ENCODE measurements around the gene GK. TPM values are rescaled to one million over a fixed set of nuclear protein-coding genes. Genes with fewer than 3 reads are reported as not detected.

Gene GK
- total RNA-seq, 6 experiments from 2014 or later = 23.6 to 121 (median 73.2) TPM

- no peak for ATAC-seq
- no peaks in the 10 kb centered on the region for H3K4me1 ChIP-seq
- no peak overlapping the region for H3K27ac ChIP-seq
- DNase-seq = no peak
- no peaks in the 10 kb centered on the region for H3K36me3 ChIP-seq
- no peaks in the 10 kb centered on the region for H3K27me3 ChIP-seq
- H3K9me3 ChIP-seq = no peaks in the 10 kb centered on the region
- no peak for TF ChIP-seq CTCF (IDR thresholded peaks at IDR 0.05)
- TF ChIP-seq POLR2A (IDR thresholded peaks at IDR 0.05) = no peak
- no peak overlapping the region for H3K4me3 ChIP-seq
- WGBS (ENCODE audit: insufficient coverage, low coverage, low lambda C conversion rate, missing lambda C conversion rate) = 27% methylated on average over 2 of the region's 2 CpGs
- intact Hi-C loops (cut with DNase I) = no loop called here
Observed at GRCh38 chrX:30702736-30703135, 49.5 kb downstream of the GK start.

GRCh38 chrX:30706216-30706775 lies 53.1 kb downstream of the GK start:
- Histone ChIP-seq H3K4me1 (no peaks in the 10 kb centered on the region), H3K27ac (no peak overlapping the region)
- WGBS (ENCODE audit: insufficient coverage, low coverage, low lambda C conversion rate, missing lambda C conversion rate) = 52% methylated on average over 2 of the region's 3 CpGs

GRCh38 chrX:30712214-30712613 lies 59.0 kb downstream of the GK start:
- 56% methylated on average over 1 of the region's 1 CpG for whole genome bisulfite sequencing (ENCODE audit: insufficient coverage, low coverage, low lambda C conversion rate, missing lambda C conversion rate)

More at GRCh38 chrX:30706216-30706775, 53.1 kb downstream of the GK start:
- Histone ChIP-seq H3K9me3 (no peaks in the 10 kb centered on the region), H3K27me3 (no peaks in the 10 kb centered on the region), H3K4me3 (no peak overlapping the region), H3K36me3 (peaks cover 0 to 8% (median 0%) of the 10 kb centered on the region in 4 donors)
- intact Hi-C loops (cut with DNase I) = no loop called here
- no peak for DNase-seq
- no peak for TF ChIP-seq CTCF (IDR thresholded peaks at IDR 0.05)
- ATAC-seq = peak; percentile 10 to 61 (median 40)

GRCh38 chrX:30713061-30713525 lies 59.9 kb downstream of the GK start:
- ATAC-seq (peak; percentile 69 to 82 (median 73)), DNase-seq (peak in 1 of 3 donors; percentile 45)
- intact Hi-C loops (cut with DNase I) = no loop called here
- Histone ChIP-seq H3K9me3 (no peaks in the 10 kb centered on the region), H3K27me3 (no peaks in the 10 kb centered on the region), H3K36me3 (peaks cover 0 to 7% (median 0%) of the 10 kb centered on the region in 4 donors), H3K4me3 (no peak overlapping the region), H3K27ac (no peak overlapping the region), H3K4me1 (no peaks in the 10 kb centered on the region)
- TF ChIP-seq CTCF (IDR thresholded peaks at IDR 0.05) = peak; percentile 44 to 67 (median 54)
- TF ChIP-seq POLR2A (IDR thresholded peaks at IDR 0.05) = no peak
- 37% methylated on average over 5 of the region's 5 CpGs for WGBS (ENCODE audit: insufficient coverage, low coverage, low lambda C conversion rate, missing lambda C conversion rate)

More at GRCh38 chrX:30712214-30712613, 59.0 kb downstream of the GK start:
- no peak overlapping the region for H3K4me3 ChIP-seq
- TF ChIP-seq CTCF (IDR thresholded peaks at IDR 0.05) (no peak), POLR2A (IDR thresholded peaks at IDR 0.05) (no peak)
- peaks cover 0 to 8% (median 0%) of the 10 kb centered on the region in 4 donors for H3K36me3 ChIP-seq
- H3K27ac ChIP-seq = no peak overlapping the region
- H3K9me3 ChIP-seq = no peaks in the 10 kb centered on the region
- no peaks in the 10 kb centered on the region for H3K4me1 ChIP-seq
- DNase-seq (no peak), ATAC-seq (no peak)
- intact Hi-C loops (cut with DNase I) = no loop called here
- no peaks in the 10 kb centered on the region for H3K27me3 ChIP-seq

Measured in right lobe of liver (tissue), 6 donors.